GM23338 (cell line): ENCODE data around the gene PAX2. TPM values are rescaled to one million over a fixed set of nuclear protein-coding genes. Genes with fewer than 3 reads are reported as not detected.
A peak's percentile ranks its signal among the peaks of the same experiment; 100 is the strongest.

Source experiments
- ATAC-seq: fragments of 200-7000 bp; cut with Tn5 transposase; 3 replicates; pipeline ENCODE4 v1.9.1; 2020
- DNase-seq: peaks from one replicate; pipeline ENCODE4 v3.0.0-alpha.2; 2015; ENCODE audit warnings: low spot score
- H2AFZ ChIP-seq: fragments of 200-600 bp; sonication (generic); 2 replicates; pipeline ENCODE4 v1.8.0; 2016; ENCODE audit warnings: antibody characterized with exemption, mild to moderate bottlenecking, moderate library complexity
- H3F3A ChIP-seq: fragments of 200-600 bp; sonication (generic); replicated peaks from 2 replicates; pipeline ENCODE4 v1.8.0; 2017; ENCODE audit warnings: antibody characterized with exemption, mixed run types, low read depth
- H3K27ac ChIP-seq: fragments of 200-600 bp; sonication (generic); 2 replicates; pipeline ENCODE4 v1.6.1; 2016; ENCODE audit warnings: low read depth
- H3K27me3 ChIP-seq: fragments of 200-600 bp; sonication (generic); 2 replicates; pipeline ENCODE4 v1.8.0; 2016; ENCODE audit warnings: mild to moderate bottlenecking, mixed run types, moderate library complexity; ENCODE audit not compliant: insufficient read depth
- H3K36me3 ChIP-seq: fragments of 200-600 bp; sonication (generic); 2 replicates; pipeline ENCODE4 v1.8.0; 2016; ENCODE audit warnings: mild to moderate bottlenecking; ENCODE audit not compliant: insufficient read depth
- H3K4me1 ChIP-seq: fragments of 200-600 bp; sonication (generic); 2 replicates; pipeline ENCODE4 v1.8.0; 2016; ENCODE audit warnings: mild to moderate bottlenecking, moderate library complexity; ENCODE audit not compliant: insufficient read depth
- H3K4me2 ChIP-seq: fragments of 200-600 bp; sonication (generic); 2 replicates; pipeline ENCODE4 v1.7.1; 2017; ENCODE audit warnings: mixed run types
- H3K4me3 ChIP-seq: fragments of 200-600 bp; sonication (generic); 2 replicates; pipeline ENCODE4 v1.6.1; 2016; ENCODE audit warnings: mixed run types
- H3K79me2 ChIP-seq: fragments of 200-600 bp; sonication (generic); replicated peaks from 2 replicates; pipeline ENCODE4 v1.8.0; 2017; ENCODE audit warnings: mild to moderate bottlenecking; ENCODE audit not compliant: insufficient read depth
- H3K9me2 ChIP-seq: fragments of 200-600 bp; sonication (generic); 2 replicates; pipeline ENCODE4 v1.8.0; 2017; ENCODE audit not compliant: insufficient read depth
- H4K20me1 ChIP-seq: fragments of 200-600 bp; sonication (generic); replicated peaks from 2 replicates; pipeline ENCODE4 v1.8.0; 2017; ENCODE audit warnings: mild to moderate bottlenecking; ENCODE audit not compliant: insufficient read depth
- H3K27ac Mint-ChIP-seq: 2 replicates; pipeline ENCODE4 v1.8.0; 2020; ENCODE audit warnings: inconsistent platforms, mild to moderate bottlenecking, moderate library complexity, mixed read lengths
- H3K27me3 Mint-ChIP-seq: 3 replicates; pipeline ENCODE4 v1.8.0; 2022; ENCODE audit warnings: low read depth, mild to moderate bottlenecking, moderate library complexity, mixed read lengths, inconsistent platforms; ENCODE audit not compliant: insufficient read depth, poor library complexity
- H3K36me3 Mint-ChIP-seq: 3 replicates; pipeline ENCODE4 v1.8.0; 2021; ENCODE audit warnings: low read depth, mild to moderate bottlenecking, inconsistent platforms, moderate library complexity, mixed read lengths
- H3K4me1 Mint-ChIP-seq: 3 replicates; pipeline ENCODE4 v1.8.0; 2020; ENCODE audit warnings: mild to moderate bottlenecking, inconsistent platforms, mixed read lengths
- H3K4me3 Mint-ChIP-seq: 3 replicates; pipeline ENCODE4 v1.8.0; 2021; ENCODE audit warnings: moderate library complexity, mild to moderate bottlenecking, inconsistent platforms, mixed read lengths
- H3K9me3 Mint-ChIP-seq: 3 replicates; pipeline ENCODE4 v1.8.0; 2020; ENCODE audit warnings: moderate library complexity, mild to moderate bottlenecking, inconsistent platforms, mixed read lengths
- CREB1 ChIP-seq: fragments of 250-450 bp; sonication (Bioruptor Pico); IDR thresholded peaks from 2 replicates; pipeline ENCODE4 v1.5.0; 2020; ENCODE audit warnings: low read depth, mild to moderate bottlenecking, moderate library complexity
- EZH2 ChIP-seq: fragments of 200-600 bp; sonication (generic); IDR thresholded peaks from one replicate; pipeline ENCODE4 v1.8.0; 2017; ENCODE audit warnings: antibody characterized with exemption, mild to moderate bottlenecking, low read depth; ENCODE audit not compliant: unreplicated experiment
- EZH2phosphoT487 ChIP-seq: fragments of 200-600 bp; sonication (generic); IDR thresholded peaks from one replicate; pipeline ENCODE4 v1.8.1; 2018; ENCODE audit warnings: antibody characterized with exemption; ENCODE audit not compliant: unreplicated experiment
- POLR2AphosphoS5 ChIP-seq: IDR thresholded peaks from 2 replicates; pipeline ENCODE4 v1.6.1; 2016; ENCODE audit warnings: antibody characterized with exemption, low read depth
- STAT1 ChIP-seq: IDR thresholded peaks from one replicate; pipeline ENCODE4 v1.6.1; 2016; ENCODE audit warnings: antibody characterized with exemption; ENCODE audit not compliant: unreplicated experiment
- ZNF114 ChIP-seq: fragments of 250-450 bp; sonication (Bioruptor Pico); IDR thresholded peaks from 2 replicates; pipeline ENCODE4 v1.5.0; 2020; ENCODE audit warnings: mild to moderate bottlenecking, moderate library complexity
- ZNF331 ChIP-seq: fragments of 250-450 bp; sonication (Bioruptor Pico); IDR thresholded peaks from 2 replicates; pipeline ENCODE4 v1.5.0; 2020; ENCODE audit warnings: low read depth, mild to moderate bottlenecking, moderate library complexity
- polyA plus RNA-seq: library from polyadenylated mRNA; unstranded; fragments of >200 nt; fragmentation: Nextera tagmentation; extraction: Ambion mirVana; gene quantifications from 2 replicates; pipeline ENCODE4 v1.2.1, GENCODE V29; 2016
- total RNA-seq: library from RNA; depleted of rRNA; stranded (reverse); fragments of >200 nt; shearing (Covaris generic); gene quantifications from 2 replicates; pipeline ENCODE4 v1.2.3, GENCODE V29; 2014
- TF ChIP-seq, protein P1 (sequence below): IDR thresholded peaks from 2 replicates; pipeline ENCODE4 v1.6.1; 2016; ENCODE audit warnings: antibody characterized with exemption
- TF ChIP-seq, protein P2 (sequence below), 2 experiments: fragments of 200-600 bp in 1 of 2; sonication (generic) in 1 of 2; conservative IDR thresholded peaks; 2 replicates each; pipeline versions ENCODE4 v1.5.1 to v1.6.1; 2016 to 2017; ENCODE audit warnings: antibody characterized with exemption in 2 of 2, low read depth in 2 of 2, mild to moderate bottlenecking in 2 of 2, moderate library complexity in 1 of 2
- TF ChIP-seq, protein P3 (sequence below): IDR thresholded peaks from one replicate; pipeline ENCODE4 v1.6.1; 2018; ENCODE audit warnings: antibody characterized with exemption; ENCODE audit not compliant: unreplicated experiment
- TF ChIP-seq, protein P4 (sequence below): fragments of 250-450 bp; sonication (Bioruptor Pico); IDR thresholded peaks from 2 replicates; pipeline ENCODE4 v1.5.0; 2020; ENCODE audit warnings: mild to moderate bottlenecking, moderate library complexity

Gene PAX2
- total and polyA plus RNA-seq, 2 experiments from 2014 or later: not detected

DNA sequence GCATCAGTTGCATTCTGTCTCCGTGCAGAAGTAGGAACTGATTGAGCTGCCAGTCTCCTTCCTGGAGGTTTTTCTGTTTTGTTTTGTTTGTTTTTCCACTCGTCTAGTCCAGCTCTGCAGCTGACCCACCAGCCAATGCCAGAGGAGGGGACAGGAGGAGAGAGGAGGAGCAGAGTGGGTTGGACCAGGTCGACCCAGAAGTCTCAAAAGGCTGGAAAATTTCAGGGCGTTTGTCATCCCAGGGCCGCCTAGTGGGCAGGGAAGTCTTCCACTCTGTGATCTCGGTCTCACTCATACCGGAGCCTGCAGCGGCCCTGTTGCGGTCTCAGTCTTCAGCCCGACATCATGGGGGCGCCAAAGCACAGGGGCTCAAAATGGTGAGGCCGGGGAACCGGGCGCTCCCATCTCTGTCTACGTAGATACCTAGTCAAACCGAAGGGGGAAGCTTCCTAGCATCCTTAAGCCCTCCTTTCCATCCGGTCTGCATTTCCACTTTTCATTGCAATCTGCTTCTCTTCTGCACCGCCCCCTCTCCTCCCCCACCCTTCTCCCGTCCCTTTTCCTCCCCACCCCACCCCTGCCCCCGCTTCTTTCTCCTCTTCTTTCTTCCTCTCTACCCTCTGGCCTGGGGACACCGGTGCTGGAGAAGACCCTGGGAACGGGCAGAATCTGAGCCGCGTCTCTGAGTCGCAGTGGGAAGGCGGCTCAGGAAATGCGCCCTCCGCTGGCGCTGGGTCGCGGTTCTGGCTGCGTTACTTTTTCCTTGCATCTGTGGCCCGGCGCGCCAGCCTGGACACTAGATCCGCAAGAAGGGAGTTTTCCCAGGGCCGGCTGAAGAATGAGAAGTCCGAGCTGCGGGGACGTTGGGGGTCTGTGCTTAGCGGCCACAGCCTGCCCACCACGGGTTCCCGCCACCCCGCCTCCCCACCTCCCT lies 16.2 kb upstream of the PAX2 start:
- no peaks in the 10 kb centered on the region; the same call in 2 of the 3 replicates for H3K36me3 Mint-ChIP-seq

More for the DNA sequence above, 16.2 kb upstream of the PAX2 start:
- peaks cover 33% of the 10 kb centered on the region for H4K20me1 ChIP-seq
- Mint-ChIP-seq H3K4me3 (peak overlapping the region; percentile 52), H3K9me3 (no peaks in the 10 kb centered on the region; the same call in 1 of the 3 replicates), H3K27me3 (peaks cover 97% of the 10 kb centered on the region), H3K4me1 (peaks cover 36% of the 10 kb centered on the region), H3K27ac (no peak overlapping the region)
- peak; percentile 57 for ATAC-seq
- H3K4me2 ChIP-seq: peak overlapping the region; percentile 53; the same call in 1 of the 2 replicates
- TF ChIP-seq CREB1 (CRISPR knock-in tag) (peak; percentile 33; the same call in 1 of the 2 replicates), EZH2phosphoT487 (no peak), EZH2 (peak; percentile 62), ZNF114 (no peak), STAT1 (no peak), ZNF331 (CRISPR knock-in tag) (no peak), POLR2AphosphoS5 (no peak)
- TF ChIP-seq, protein P1, sequence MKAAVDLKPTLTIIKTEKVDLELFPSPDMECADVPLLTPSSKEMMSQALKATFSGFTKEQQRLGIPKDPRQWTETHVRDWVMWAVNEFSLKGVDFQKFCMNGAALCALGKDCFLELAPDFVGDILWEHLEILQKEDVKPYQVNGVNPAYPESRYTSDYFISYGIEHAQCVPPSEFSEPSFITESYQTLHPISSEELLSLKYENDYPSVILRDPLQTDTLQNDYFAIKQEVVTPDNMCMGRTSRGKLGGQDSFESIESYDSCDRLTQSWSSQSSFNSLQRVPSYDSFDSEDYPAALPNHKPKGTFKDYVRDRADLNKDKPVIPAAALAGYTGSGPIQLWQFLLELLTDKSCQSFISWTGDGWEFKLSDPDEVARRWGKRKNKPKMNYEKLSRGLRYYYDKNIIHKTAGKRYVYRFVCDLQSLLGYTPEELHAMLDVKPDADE: no peak
- TF ChIP-seq, protein P2, sequence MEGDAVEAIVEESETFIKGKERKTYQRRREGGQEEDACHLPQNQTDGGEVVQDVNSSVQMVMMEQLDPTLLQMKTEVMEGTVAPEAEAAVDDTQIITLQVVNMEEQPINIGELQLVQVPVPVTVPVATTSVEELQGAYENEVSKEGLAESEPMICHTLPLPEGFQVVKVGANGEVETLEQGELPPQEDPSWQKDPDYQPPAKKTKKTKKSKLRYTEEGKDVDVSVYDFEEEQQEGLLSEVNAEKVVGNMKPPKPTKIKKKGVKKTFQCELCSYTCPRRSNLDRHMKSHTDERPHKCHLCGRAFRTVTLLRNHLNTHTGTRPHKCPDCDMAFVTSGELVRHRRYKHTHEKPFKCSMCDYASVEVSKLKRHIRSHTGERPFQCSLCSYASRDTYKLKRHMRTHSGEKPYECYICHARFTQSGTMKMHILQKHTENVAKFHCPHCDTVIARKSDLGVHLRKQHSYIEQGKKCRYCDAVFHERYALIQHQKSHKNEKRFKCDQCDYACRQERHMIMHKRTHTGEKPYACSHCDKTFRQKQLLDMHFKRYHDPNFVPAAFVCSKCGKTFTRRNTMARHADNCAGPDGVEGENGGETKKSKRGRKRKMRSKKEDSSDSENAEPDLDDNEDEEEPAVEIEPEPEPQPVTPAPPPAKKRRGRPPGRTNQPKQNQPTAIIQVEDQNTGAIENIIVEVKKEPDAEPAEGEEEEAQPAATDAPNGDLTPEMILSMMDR (conservative IDR thresholded peaks at IDR 0.05; ENCODE audit: low read depth in 2 of 2): peak; percentile 40 to 72; a peak in 3 of 4 replicates
- TF ChIP-seq, protein P3, sequence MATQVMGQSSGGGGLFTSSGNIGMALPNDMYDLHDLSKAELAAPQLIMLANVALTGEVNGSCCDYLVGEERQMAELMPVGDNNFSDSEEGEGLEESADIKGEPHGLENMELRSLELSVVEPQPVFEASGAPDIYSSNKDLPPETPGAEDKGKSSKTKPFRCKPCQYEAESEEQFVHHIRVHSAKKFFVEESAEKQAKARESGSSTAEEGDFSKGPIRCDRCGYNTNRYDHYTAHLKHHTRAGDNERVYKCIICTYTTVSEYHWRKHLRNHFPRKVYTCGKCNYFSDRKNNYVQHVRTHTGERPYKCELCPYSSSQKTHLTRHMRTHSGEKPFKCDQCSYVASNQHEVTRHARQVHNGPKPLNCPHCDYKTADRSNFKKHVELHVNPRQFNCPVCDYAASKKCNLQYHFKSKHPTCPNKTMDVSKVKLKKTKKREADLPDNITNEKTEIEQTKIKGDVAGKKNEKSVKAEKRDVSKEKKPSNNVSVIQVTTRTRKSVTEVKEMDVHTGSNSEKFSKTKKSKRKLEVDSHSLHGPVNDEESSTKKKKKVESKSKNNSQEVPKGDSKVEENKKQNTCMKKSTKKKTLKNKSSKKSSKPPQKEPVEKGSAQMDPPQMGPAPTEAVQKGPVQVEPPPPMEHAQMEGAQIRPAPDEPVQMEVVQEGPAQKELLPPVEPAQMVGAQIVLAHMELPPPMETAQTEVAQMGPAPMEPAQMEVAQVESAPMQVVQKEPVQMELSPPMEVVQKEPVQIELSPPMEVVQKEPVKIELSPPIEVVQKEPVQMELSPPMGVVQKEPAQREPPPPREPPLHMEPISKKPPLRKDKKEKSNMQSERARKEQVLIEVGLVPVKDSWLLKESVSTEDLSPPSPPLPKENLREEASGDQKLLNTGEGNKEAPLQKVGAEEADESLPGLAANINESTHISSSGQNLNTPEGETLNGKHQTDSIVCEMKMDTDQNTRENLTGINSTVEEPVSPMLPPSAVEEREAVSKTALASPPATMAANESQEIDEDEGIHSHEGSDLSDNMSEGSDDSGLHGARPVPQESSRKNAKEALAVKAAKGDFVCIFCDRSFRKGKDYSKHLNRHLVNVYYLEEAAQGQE: no peak
- TF ChIP-seq, protein P4, sequence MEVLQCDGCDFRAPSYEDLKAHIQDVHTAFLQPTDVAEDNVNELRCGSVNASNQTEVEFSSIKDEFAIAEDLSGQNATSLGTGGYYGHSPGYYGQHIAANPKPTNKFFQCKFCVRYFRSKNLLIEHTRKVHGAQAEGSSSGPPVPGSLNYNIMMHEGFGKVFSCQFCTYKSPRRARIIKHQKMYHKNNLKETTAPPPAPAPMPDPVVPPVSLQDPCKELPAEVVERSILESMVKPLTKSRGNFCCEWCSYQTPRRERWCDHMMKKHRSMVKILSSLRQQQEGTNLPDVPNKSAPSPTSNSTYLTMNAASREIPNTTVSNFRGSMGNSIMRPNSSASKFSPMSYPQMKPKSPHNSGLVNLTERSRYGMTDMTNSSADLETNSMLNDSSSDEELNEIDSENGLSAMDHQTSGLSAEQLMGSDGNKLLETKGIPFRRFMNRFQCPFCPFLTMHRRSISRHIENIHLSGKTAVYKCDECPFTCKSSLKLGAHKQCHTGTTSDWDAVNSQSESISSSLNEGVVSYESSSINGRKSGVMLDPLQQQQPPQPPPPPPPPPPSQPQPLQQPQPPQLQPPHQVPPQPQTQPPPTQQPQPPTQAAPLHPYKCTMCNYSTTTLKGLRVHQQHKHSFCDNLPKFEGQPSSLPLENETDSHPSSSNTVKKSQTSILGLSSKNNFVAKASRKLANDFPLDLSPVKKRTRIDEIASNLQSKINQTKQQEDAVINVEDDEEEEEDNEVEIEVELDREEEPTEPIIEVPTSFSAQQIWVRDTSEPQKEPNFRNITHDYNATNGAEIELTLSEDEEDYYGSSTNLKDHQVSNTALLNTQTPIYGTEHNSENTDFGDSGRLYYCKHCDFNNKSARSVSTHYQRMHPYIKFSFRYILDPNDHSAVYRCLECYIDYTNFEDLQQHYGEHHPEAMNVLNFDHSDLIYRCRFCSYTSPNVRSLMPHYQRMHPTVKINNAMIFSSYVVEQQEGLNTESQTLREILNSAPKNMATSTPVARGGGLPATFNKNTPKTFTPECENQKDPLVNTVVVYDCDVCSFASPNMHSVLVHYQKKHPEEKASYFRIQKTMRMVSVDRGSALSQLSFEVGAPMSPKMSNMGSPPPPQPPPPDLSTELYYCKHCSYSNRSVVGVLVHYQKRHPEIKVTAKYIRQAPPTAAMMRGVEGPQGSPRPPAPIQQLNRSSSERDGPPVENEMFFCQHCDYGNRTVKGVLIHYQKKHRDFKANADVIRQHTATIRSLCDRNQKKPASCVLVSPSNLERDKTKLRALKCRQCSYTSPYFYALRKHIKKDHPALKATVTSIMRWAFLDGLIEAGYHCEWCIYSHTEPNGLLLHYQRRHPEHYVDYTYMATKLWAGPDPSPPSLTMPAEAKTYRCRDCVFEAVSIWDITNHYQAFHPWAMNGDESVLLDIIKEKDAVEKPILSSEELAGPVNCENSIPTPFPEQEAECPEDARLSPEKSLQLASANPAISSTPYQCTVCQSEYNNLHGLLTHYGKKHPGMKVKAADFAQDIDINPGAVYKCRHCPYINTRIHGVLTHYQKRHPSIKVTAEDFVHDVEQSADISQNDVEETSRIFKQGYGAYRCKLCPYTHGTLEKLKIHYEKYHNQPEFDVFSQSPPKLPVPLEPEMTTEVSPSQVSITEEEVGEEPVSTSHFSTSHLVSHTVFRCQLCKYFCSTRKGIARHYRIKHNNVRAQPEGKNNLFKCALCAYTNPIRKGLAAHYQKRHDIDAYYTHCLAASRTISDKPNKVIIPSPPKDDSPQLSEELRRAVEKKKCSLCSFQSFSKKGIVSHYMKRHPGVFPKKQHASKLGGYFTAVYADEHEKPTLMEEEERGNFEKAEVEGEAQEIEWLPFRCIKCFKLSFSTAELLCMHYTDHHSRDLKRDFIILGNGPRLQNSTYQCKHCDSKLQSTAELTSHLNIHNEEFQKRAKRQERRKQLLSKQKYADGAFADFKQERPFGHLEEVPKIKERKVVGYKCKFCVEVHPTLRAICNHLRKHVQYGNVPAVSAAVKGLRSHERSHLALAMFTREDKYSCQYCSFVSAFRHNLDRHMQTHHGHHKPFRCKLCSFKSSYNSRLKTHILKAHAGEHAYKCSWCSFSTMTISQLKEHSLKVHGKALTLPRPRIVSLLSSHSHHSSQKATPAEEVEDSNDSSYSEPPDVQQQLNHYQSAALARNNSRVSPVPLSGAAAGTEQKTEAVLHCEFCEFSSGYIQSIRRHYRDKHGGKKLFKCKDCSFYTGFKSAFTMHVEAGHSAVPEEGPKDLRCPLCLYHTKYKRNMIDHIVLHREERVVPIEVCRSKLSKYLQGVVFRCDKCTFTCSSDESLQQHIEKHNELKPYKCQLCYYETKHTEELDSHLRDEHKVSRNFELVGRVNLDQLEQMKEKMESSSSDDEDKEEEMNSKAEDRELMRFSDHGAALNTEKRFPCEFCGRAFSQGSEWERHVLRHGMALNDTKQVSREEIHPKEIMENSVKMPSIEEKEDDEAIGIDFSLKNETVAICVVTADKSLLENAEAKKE (CRISPR knock-in tag): no peak
- DNase-seq: peak; percentile 87
- H3K9me2 ChIP-seq: no peaks in the 10 kb centered on the region
- peak overlapping the region; percentile 46 for H3K4me3 ChIP-seq
- H3K4me1 ChIP-seq: peaks cover 45% of the 10 kb centered on the region
- H3F3A ChIP-seq: peaks cover 20% of the 10 kb centered on the region; the same call in 1 of the 2 replicates
- H2AFZ ChIP-seq: no peak overlapping the region
- H3K27ac ChIP-seq: no peak overlapping the region
- H3K36me3 ChIP-seq: no peaks in the 10 kb centered on the region; the same call in 1 of the 2 replicates
- H3K27me3 ChIP-seq: peaks cover 100% of the 10 kb centered on the region
- H3K79me2 ChIP-seq: no peaks in the 10 kb centered on the region
